DND-41 (cell line): ENCODE data around the gene PHF13.

Experiments
- ATAC-seq: fragments of 200-7000 bp; cut with Tn5 transposase; 3 replicates; pipeline ENCODE4 v1.9.1; 2021; ENCODE audit warnings: low read depth; ENCODE audit not compliant: insufficient read depth
- DNase-seq: peaks from one replicate; pipeline ENCODE4 v3.0.0-alpha.2; 2020
- H2AFZ ChIP-seq: 2 replicates; pipeline ENCODE4 v1.6.0; 2012; ENCODE audit warnings: low read depth, low read length
- H3K27ac ChIP-seq: 2 replicates; pipeline ENCODE4 v1.5.1; 2012; ENCODE audit warnings: low read length, inconsistent platforms
- H3K27me3 ChIP-seq: fragments of 200-600 bp; sonication (generic); 2 replicates; pipeline ENCODE4 v1.6.0; 2012; ENCODE audit warnings: low read length, mild to moderate bottlenecking, inconsistent platforms; ENCODE audit not compliant: insufficient read depth, poor library complexity
- H3K36me3 ChIP-seq: 2 replicates; pipeline ENCODE4 v1.5.1; 2012; ENCODE audit warnings: low read length, inconsistent platforms; ENCODE audit not compliant: insufficient read depth
- H3K4me1 ChIP-seq: 2 replicates; pipeline ENCODE4 v1.5.1; 2012; ENCODE audit warnings: mild to moderate bottlenecking, low read length; ENCODE audit not compliant: insufficient read depth
- H3K4me2 ChIP-seq: 2 replicates; pipeline ENCODE4 v1.6.0; 2012; ENCODE audit warnings: mild to moderate bottlenecking, moderate library complexity, low read length, inconsistent platforms; ENCODE audit not compliant: insufficient read depth
- H3K4me3 ChIP-seq, 2 experiments: fragments of 200-600 bp in 1 of 2; shearing (Covaris generic) in 1 of 2; 2 replicates each; pipeline ENCODE4 v1.5.1; 2012 to 2016; ENCODE audit warnings: inconsistent platforms in 2 of 2, low read length in 2 of 2, mild to moderate bottlenecking in 2 of 2, low read depth in 1 of 2, moderate library complexity in 1 of 2
- H3K79me2 ChIP-seq: 2 replicates; pipeline ENCODE4 v1.6.0; 2012; ENCODE audit warnings: low read length, inconsistent platforms; ENCODE audit not compliant: insufficient read depth
- H3K9ac ChIP-seq: 2 replicates; pipeline ENCODE4 v1.6.0; 2012; ENCODE audit warnings: low read depth, mild to moderate bottlenecking, inconsistent platforms, low read length, moderate library complexity
- H3K9me3 ChIP-seq: 2 replicates; pipeline ENCODE4 v1.5.1; 2012; ENCODE audit warnings: low read length, moderate library complexity, mild to moderate bottlenecking, inconsistent platforms; ENCODE audit not compliant: insufficient read depth, severe bottlenecking
- H4K20me1 ChIP-seq: 2 replicates; pipeline ENCODE4 v1.6.0; 2012; ENCODE audit warnings: low read length; ENCODE audit not compliant: insufficient read depth
- EZH2 ChIP-seq: IDR thresholded peaks from 3 replicates; pipeline ENCODE4 v1.6.1; 2012; ENCODE audit warnings: borderline replicate concordance, low read depth, mild to moderate bottlenecking, moderate library complexity, low read length, inconsistent platforms; ENCODE audit not compliant: severe bottlenecking
- TF ChIP-seq, protein P1 (sequence below): IDR thresholded peaks from 2 replicates; pipeline ENCODE4 v1.5.1; 2012; ENCODE audit warnings: borderline replicate concordance, low read length, moderate library complexity, mild to moderate bottlenecking; ENCODE audit not compliant: poor library complexity, severe bottlenecking; ENCODE audit errors: extremely low read depth

PHF13 gene

DNA sequence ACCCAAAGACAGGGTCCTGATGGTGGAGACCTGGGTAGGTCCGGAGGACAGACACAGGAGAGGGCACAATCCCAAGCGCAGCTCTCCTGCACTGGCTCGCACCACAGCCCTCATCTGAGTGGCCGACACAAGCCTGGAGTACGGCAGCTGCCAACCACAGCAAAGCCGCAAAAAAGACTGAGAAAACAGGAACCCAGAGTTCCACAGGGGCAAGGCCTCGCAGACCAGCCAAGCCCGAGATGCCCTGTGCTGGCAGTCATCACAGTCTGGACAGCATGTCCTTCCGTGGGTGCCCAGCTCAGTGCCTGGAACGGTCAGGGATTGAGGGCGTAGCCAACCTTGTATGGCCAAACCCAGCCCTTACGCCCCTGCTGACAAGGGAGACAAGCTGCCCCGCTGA lies 22.3 kb upstream of the PHF13 start:
- ATAC-seq = no peak
- Histone ChIP-seq H3K4me3 (no peak overlapping the region), H3K9me3 (no peaks in the 10 kb centered on the region), H3K79me2 (peaks cover 15% of the 10 kb centered on the region; the same call in 1 of the 2 replicates), H3K27ac (no peak overlapping the region), H4K20me1 (peaks cover 83% of the 10 kb centered on the region), H3K36me3 (peaks cover 95% of the 10 kb centered on the region), H3K9ac (no peak overlapping the region), H2AFZ (no peak overlapping the region), H3K4me1 (no peaks in the 10 kb centered on the region), H3K4me2 (no peak overlapping the region), H3K27me3 (no peaks in the 10 kb centered on the region)
- no peak for DNase-seq
- TF ChIP-seq EZH2 = no peak
- TF ChIP-seq, protein P1, sequence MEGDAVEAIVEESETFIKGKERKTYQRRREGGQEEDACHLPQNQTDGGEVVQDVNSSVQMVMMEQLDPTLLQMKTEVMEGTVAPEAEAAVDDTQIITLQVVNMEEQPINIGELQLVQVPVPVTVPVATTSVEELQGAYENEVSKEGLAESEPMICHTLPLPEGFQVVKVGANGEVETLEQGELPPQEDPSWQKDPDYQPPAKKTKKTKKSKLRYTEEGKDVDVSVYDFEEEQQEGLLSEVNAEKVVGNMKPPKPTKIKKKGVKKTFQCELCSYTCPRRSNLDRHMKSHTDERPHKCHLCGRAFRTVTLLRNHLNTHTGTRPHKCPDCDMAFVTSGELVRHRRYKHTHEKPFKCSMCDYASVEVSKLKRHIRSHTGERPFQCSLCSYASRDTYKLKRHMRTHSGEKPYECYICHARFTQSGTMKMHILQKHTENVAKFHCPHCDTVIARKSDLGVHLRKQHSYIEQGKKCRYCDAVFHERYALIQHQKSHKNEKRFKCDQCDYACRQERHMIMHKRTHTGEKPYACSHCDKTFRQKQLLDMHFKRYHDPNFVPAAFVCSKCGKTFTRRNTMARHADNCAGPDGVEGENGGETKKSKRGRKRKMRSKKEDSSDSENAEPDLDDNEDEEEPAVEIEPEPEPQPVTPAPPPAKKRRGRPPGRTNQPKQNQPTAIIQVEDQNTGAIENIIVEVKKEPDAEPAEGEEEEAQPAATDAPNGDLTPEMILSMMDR = no peak

DNA sequence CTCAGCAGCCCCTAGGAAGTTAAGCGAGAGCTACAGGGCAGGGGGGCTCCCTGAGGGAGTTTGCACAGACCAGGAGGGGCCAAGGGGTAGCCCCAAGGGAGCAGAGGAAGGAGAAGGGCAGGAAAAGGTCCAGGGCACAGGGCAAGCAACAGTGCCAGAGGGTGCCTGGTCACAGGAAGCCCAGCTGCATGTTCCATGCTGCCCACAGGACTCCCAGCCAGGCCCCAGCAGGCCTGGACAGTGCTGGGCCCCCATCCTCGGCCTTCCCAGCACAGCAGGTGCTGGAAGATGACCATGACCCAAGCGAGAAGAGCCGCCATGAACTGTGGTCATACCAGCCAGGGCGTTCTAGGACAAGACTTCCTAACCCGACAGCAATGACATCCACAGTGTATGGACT lies 21.9 kb upstream of the PHF13 start:
- Histone ChIP-seq H3K36me3 (peaks cover 97% of the 10 kb centered on the region), H3K79me2 (peaks cover 19% of the 10 kb centered on the region), H3K4me1 (no peaks in the 10 kb centered on the region), H3K9me3 (no peaks in the 10 kb centered on the region), H4K20me1 (peaks cover 83% of the 10 kb centered on the region), H2AFZ (no peak overlapping the region), H3K4me3 (no peak overlapping the region), H3K4me2 (no peak overlapping the region), H3K27ac (no peak overlapping the region), H3K27me3 (no peaks in the 10 kb centered on the region), H3K9ac (no peak overlapping the region)
- ATAC-seq (no peak), DNase-seq (no peak)
- no peak for TF ChIP-seq EZH2
- TF ChIP-seq, protein P1 = no peak

DNA sequence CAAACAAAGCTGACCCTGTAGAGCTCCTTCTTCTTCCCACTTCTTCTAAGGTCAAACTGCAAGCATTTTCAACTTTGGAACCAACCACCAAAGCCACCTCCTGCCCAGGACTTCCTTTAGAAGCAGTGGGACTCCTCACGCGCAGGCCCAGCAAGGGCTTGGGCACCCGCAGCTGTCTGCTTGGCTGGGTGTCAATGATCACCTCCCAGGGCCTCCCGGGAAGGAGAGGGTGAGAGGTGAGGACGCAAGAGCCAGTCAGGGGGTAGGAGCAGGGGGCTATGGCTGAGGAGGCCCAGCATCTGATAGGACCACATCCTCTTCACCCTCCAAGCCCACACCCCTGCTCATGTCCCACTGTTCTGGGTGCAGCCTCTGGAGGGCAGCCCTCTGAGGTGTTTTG lies 21.1 kb upstream of the PHF13 start:
- no peaks in the 10 kb centered on the region for H3K27me3 ChIP-seq
- no peak overlapping the region for H2AFZ ChIP-seq
- DNase-seq (no peak), ATAC-seq (no peak)
- H3K4me2 ChIP-seq = no peak overlapping the region
- peaks cover 99% of the 10 kb centered on the region for H3K36me3 ChIP-seq
- no peak overlapping the region for H3K27ac ChIP-seq
- H4K20me1 ChIP-seq = peaks cover 83% of the 10 kb centered on the region
- peaks cover 7% of the 10 kb centered on the region; the same call in 1 of the 2 replicates for H3K4me1 ChIP-seq
- no peak overlapping the region for H3K4me3 ChIP-seq
- no peak overlapping the region for H3K9ac ChIP-seq
- TF ChIP-seq, protein P1 = no peak
- TF ChIP-seq EZH2 = no peak
- peaks cover 27% of the 10 kb centered on the region for H3K79me2 ChIP-seq
- no peaks in the 10 kb centered on the region for H3K9me3 ChIP-seq
